SU-DHL-6 (cell line): ENCODE results near the gene ARSA.

Experiments used
- H2AFZ ChIP-seq: fragments of 200-600 bp; sonication (generic); 2 replicates; pipeline ENCODE4 v1.6.1; 2014; ENCODE audit warnings: low read depth, mild to moderate bottlenecking, moderate library complexity, mixed read lengths, antibody characterized with exemption, low read length; ENCODE audit not compliant: severe bottlenecking
- H3F3A ChIP-seq: fragments of 200-600 bp; shearing (Covaris generic); 2 replicates; pipeline ENCODE4 v1.6.0; 2016; ENCODE audit warnings: antibody characterized with exemption, mild to moderate bottlenecking; ENCODE audit not compliant: insufficient read depth
- H3K27ac ChIP-seq: fragments of 200-600 bp; sonication (generic); 2 replicates; pipeline ENCODE4 v1.5.1; 2016; ENCODE audit warnings: low read depth, mild to moderate bottlenecking, low read length, moderate library complexity, mixed read lengths
- H3K27me3 ChIP-seq: fragments of 200-600 bp; sonication (generic), shearing (Covaris generic); 2 replicates; pipeline ENCODE4 v1.6.0; 2014; ENCODE audit warnings: mild to moderate bottlenecking, low read length
- H3K36me3 ChIP-seq: fragments of 200-600 bp; sonication (generic); 2 replicates; pipeline ENCODE4 v1.6.1; 2014; ENCODE audit warnings: mild to moderate bottlenecking, low read length, mixed read lengths
- H3K4me2 ChIP-seq: fragments of 300-600, 200-600 bp; shearing (Covaris generic), sonication (generic); 2 replicates; pipeline ENCODE4 v1.6.0; 2014; ENCODE audit warnings: low read length, low read depth, mild to moderate bottlenecking; ENCODE audit not compliant: poor library complexity, severe bottlenecking
- H3K4me3 ChIP-seq: fragments of 200-600 bp; sonication (generic); 2 replicates; pipeline ENCODE4 v1.5.1; 2014; ENCODE audit warnings: antibody characterized with exemption, low read length, mild to moderate bottlenecking, mixed read lengths; ENCODE audit not compliant: insufficient read depth, poor library complexity, severe bottlenecking
- H3K79me2 ChIP-seq: fragments of 200-600 bp; sonication (generic); 2 replicates; pipeline ENCODE4 v1.6.1; 2014; ENCODE audit warnings: mild to moderate bottlenecking, low read length, moderate library complexity; ENCODE audit not compliant: insufficient read depth
- H3K9ac ChIP-seq: fragments of 200-600 bp; sonication (generic); 2 replicates; pipeline ENCODE4 v1.7.0; 2014; ENCODE audit warnings: mild to moderate bottlenecking, low read length
- H3K9me2 ChIP-seq: fragments of 200-600 bp; sonication (generic); replicated peaks from 2 replicates; pipeline ENCODE4 v1.6.1; 2014; ENCODE audit warnings: low read length; ENCODE audit not compliant: insufficient read depth
- H3K9me3 ChIP-seq: fragments of 200-600 bp; sonication (generic); 2 replicates; pipeline ENCODE4 v1.6.1; 2014; ENCODE audit warnings: low read length, mixed read lengths; ENCODE audit not compliant: insufficient read depth
- H4K20me1 ChIP-seq: fragments of 200-600 bp; sonication (generic); 2 replicates; pipeline ENCODE4 v1.6.1; 2014; ENCODE audit warnings: low read depth, mild to moderate bottlenecking, antibody characterized with exemption, low read length, moderate library complexity, mixed read lengths
- EZH2phosphoT487 ChIP-seq: fragments of 200-600 bp; sonication (generic), shearing (Covaris generic); conservative IDR thresholded peaks from 2 replicates; pipeline ENCODE4 v1.6.1; 2018; ENCODE audit warnings: mild to moderate bottlenecking, antibody characterized with exemption, low read length, moderate library complexity, mixed read lengths
- TF ChIP-seq, protein P1 (sequence below): fragments of 200-600 bp; sonication (generic); IDR thresholded peaks from one replicate; pipeline ENCODE4 v1.5.1; 2017; ENCODE audit warnings: antibody characterized with exemption, mild to moderate bottlenecking, low read length, moderate library complexity; ENCODE audit not compliant: insufficient read depth, poor library complexity, severe bottlenecking

The ARSA gene

DNA sequence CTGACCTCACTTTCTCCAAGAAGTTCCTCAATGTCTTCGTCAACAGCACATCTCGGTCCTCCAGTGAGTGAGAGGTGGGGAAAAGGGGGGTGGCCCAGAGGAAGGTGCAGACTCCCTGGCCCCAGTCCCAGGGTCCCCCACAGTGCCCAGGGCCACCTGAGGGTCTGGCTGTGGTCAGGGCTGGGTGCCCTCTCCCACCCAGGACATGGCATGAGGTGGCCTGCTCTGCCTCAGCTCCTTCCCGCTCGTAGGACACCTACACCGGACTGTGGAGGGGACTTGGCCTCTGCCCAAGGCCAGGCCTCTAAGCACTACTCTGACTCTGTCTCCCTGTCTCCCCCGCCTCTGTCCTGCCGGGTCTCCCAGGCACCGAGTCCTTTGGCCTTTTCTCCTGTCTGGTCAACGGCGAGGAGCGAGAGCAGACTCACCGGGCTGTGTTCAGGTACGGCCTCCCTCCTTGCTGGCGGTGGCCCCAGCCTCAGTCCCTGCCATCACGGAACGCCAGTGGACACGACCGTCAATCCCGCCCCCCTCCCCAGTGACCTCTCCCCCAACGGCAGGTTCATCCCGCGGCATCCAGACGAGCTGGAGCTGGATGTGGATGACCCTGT is 22.8 kb downstream of the ARSA start:
- no peaks in the 10 kb centered on the region for H3K36me3 ChIP-seq
- no peaks in the 10 kb centered on the region for H3K9me3 ChIP-seq
- H3K4me3 ChIP-seq: no peak overlapping the region
- H3K9ac ChIP-seq: no peak overlapping the region
- H3K4me2 ChIP-seq: no peak overlapping the region
- H3F3A ChIP-seq: no peaks in the 10 kb centered on the region
- no peaks in the 10 kb centered on the region for H3K9me2 ChIP-seq
- TF ChIP-seq EZH2phosphoT487: no peak
- TF ChIP-seq, protein P1, sequence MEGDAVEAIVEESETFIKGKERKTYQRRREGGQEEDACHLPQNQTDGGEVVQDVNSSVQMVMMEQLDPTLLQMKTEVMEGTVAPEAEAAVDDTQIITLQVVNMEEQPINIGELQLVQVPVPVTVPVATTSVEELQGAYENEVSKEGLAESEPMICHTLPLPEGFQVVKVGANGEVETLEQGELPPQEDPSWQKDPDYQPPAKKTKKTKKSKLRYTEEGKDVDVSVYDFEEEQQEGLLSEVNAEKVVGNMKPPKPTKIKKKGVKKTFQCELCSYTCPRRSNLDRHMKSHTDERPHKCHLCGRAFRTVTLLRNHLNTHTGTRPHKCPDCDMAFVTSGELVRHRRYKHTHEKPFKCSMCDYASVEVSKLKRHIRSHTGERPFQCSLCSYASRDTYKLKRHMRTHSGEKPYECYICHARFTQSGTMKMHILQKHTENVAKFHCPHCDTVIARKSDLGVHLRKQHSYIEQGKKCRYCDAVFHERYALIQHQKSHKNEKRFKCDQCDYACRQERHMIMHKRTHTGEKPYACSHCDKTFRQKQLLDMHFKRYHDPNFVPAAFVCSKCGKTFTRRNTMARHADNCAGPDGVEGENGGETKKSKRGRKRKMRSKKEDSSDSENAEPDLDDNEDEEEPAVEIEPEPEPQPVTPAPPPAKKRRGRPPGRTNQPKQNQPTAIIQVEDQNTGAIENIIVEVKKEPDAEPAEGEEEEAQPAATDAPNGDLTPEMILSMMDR: no peak
- H4K20me1 ChIP-seq: no peaks in the 10 kb centered on the region
- no peaks in the 10 kb centered on the region for H3K27me3 ChIP-seq
- no peak overlapping the region for H2AFZ ChIP-seq
- H3K27ac ChIP-seq: no peak overlapping the region
- no peaks in the 10 kb centered on the region for H3K79me2 ChIP-seq

DNA sequence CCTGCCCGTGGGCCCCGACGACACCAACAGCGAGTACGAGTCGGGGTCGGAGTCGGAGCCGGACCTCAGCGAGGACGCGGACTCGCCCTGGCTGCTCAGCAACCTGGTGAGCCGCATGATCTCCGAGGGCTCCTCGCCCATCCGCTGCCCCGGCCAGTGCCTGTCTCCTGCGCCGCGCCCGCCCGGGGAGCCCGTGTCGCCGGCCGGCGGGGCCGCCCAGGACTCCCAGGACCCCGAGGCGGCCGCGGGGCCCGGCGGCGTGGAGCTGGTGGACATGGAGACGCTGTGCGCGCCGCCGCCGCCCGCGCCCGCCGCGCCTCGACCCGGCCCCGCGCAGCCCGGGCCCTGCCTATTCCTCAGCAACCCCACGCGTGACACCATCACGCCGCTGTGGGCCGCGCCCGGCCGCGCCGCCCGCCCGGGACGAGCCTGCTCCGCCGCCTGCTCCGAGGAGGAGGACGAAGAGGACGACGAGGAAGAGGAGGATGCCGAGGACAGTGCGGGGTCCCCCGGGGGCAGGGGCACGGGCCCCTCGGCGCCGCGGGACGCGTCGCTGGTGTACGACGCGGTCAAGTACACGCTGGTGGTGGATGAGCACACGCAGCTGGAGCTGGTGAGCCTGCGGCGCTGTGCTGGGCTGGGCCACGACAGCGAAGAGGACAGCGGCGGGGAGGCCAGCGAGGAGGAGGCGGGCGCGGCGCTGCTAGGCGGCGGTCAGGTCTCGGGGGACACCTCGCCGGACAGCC is 23.5 kb downstream of the ARSA start:
- no peaks in the 10 kb centered on the region for H4K20me1 ChIP-seq
- no peak overlapping the region for H3K9ac ChIP-seq
- H2AFZ ChIP-seq: no peak overlapping the region
- H3K9me3 ChIP-seq: no peaks in the 10 kb centered on the region
- no peak overlapping the region for H3K4me2 ChIP-seq
- no peak for TF ChIP-seq EZH2phosphoT487
- no peaks in the 10 kb centered on the region for H3F3A ChIP-seq
- H3K27ac ChIP-seq: no peak overlapping the region
- H3K36me3 ChIP-seq: no peaks in the 10 kb centered on the region
- H3K9me2 ChIP-seq: no peaks in the 10 kb centered on the region
- H3K4me3 ChIP-seq: no peak overlapping the region
- H3K79me2 ChIP-seq: no peaks in the 10 kb centered on the region
- H3K27me3 ChIP-seq: no peaks in the 10 kb centered on the region

DNA sequence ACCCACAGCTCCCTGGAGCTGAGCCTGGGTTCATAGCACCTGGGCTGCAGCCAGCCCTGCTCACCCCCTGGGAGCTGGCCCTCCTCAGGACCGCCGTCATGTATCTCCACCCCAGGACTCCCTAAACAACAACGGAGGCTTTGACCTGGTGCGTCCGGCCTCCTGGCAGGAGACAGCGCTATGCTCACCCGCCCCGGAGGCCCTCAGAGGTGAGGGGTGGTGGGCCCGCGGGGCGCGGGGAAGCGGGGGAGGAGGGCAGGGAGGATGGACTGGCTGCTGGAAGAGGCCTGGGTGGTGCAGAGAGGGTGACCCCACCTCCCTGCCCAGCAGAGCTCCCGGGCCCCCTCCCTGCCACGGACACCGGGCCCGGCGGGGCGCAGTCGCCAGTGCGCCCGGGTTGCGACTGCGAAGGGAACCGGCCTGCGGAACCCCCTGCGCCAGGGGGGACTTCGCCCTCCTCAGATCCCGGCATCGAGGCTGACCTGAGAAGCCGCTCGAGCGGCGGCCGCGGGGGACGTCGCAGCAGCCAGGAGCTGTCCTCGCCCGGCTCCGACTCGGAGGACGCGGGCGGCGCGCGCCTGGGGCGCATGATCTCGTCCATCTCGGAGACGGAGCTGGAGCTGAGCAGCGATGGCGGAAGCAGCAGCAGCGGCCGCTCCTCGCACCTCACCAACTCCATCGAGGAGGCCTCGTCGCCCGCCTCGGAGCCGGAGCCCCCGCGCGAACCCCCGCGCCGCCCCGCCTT is 24.3 kb downstream of the ARSA start:
- H3K27ac ChIP-seq: no peak overlapping the region
- H3F3A ChIP-seq: no peaks in the 10 kb centered on the region
- no peaks in the 10 kb centered on the region for H3K27me3 ChIP-seq
- H3K79me2 ChIP-seq: no peaks in the 10 kb centered on the region
- no peak overlapping the region for H3K4me3 ChIP-seq
- no peak overlapping the region for H3K4me2 ChIP-seq
- no peak for TF ChIP-seq EZH2phosphoT487
- TF ChIP-seq, protein P1: no peak
- H2AFZ ChIP-seq: no peak overlapping the region
- H3K9me2 ChIP-seq: no peaks in the 10 kb centered on the region
- no peaks in the 10 kb centered on the region for H4K20me1 ChIP-seq
- no peaks in the 10 kb centered on the region for H3K36me3 ChIP-seq
- H3K9me3 ChIP-seq: no peaks in the 10 kb centered on the region
- H3K9ac ChIP-seq: no peak overlapping the region
